ENCODE results near the gene KCNMB2. TPM values are rescaled to one million over a fixed set of nuclear protein-coding genes. Genes with fewer than 3 reads are reported as not detected.

Gene KCNMB2
- polyA plus RNA-seq, 1 of the 3 experiments (the other 2 are of a cell fraction) = not detected

DNA sequence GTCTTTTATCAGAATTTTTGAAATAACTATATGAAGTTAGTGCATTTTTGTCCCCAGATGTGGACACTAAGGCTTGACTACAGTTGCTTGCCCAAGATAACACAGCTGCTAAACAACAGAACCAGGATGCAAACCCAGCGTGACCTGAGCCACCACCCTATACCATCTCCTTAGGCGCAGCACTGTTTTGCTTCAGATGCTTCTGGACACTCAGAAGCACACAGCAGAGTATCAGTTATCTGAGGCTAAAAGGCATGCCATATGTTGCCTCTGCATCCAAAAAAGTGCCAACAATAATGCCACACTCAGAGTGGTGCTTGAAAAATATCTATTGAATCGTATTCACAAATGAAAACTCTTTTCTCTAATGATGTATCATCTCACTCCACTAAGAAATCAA lies 24.5 kb downstream of the KCNMB2 start:
- H3F3A ChIP-seq (replicated peaks; ENCODE audit: insufficient read depth) = no peaks in the 10 kb centered on the region
- H3K9ac ChIP-seq = no peak overlapping the region
- no peak overlapping the region for H2AFZ ChIP-seq (ENCODE audit: low read depth)
- no peak overlapping the region for H3K4me2 ChIP-seq
- no peaks in the 10 kb centered on the region for H4K20me1 ChIP-seq (ENCODE audit: insufficient read depth)
- peaks cover 0 to 3% of the 10 kb centered on the region in 2 experiments; a peak in 1 of 4 replicates for H3K4me1 ChIP-seq (ENCODE audit: control insufficient read depth in 1 of 2, insufficient read depth in 2 of 2, low read depth in 1 of 2, low read length in 1 of 2)
- TF ChIP-seq YY1 (IDR thresholded peaks at IDR 0.05; ENCODE audit: low read depth) (no peak), FOXM1 (IDR thresholded peaks at IDR 0.05; ENCODE audit: low read depth) (no peak), TCF12 (IDR thresholded peaks at IDR 0.05) (no peak), RFX5 (IDR thresholded peaks at IDR 0.05; ENCODE audit: low read length) (no peak), ELF1 (IDR thresholded peaks at IDR 0.05) (no peak)
- TF ChIP-seq, protein P1, sequence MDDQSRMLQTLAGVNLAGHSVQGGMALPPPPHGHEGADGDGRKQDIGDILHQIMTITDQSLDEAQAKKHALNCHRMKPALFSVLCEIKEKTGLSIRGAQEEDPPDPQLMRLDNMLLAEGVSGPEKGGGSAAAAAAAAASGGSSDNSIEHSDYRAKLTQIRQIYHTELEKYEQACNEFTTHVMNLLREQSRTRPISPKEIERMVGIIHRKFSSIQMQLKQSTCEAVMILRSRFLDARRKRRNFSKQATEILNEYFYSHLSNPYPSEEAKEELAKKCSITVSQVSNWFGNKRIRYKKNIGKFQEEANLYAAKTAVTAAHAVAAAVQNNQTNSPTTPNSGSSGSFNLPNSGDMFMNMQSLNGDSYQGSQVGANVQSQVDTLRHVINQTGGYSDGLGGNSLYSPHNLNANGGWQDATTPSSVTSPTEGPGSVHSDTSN (IDR thresholded peaks at IDR 0.05) = no peak
- no peak for DNase-seq
- ChIA-PET CTCF (no interaction called here), POLR2A (no interaction called here)
- H3K79me2 ChIP-seq (ENCODE audit: insufficient read depth) = no peaks in the 10 kb centered on the region
- WGBS (ENCODE audit: low lambda C conversion rate) = 41% methylated on average over 3 of the region's 3 CpGs
- no peaks in the 10 kb centered on the region for H3K36me3 ChIP-seq (replicated peaks in 1 of 2; ENCODE audit: control insufficient read depth in 1 of 2, insufficient read depth in 2 of 2, low read length in 1 of 2)
- no peak overlapping the region for H3K27ac ChIP-seq (ENCODE audit: low read depth in 2 of 2, low read length in 1 of 2)
- H3K4me3 ChIP-seq (ENCODE audit: low read depth in 2 of 2, low read length in 1 of 2) = no peak overlapping the region
- H3K27me3 ChIP-seq (ENCODE audit: insufficient read depth) = no peaks in the 10 kb centered on the region
- no peaks in the 10 kb centered on the region for H3K9me2 ChIP-seq
- H3K9me3 ChIP-seq = no peaks in the 10 kb centered on the region

DNA sequence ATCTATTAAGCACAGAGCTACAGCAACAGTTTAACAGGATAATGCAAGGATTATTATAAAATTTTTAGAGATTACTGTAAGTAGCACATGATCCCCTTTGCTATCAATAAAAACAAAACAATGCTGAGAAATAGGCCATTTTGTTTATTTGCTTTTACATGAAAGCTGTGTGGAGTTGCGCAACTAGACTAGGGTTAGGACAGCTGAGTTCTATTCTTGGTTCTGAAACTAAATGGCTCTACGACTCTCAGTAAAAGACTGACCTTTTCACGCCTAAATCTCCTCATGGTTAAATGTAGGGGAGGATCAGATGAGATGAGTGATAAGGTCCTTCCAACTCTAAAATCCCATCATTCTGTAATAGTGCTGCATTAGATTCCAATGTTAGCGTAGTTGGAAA lies 25.0 kb downstream of the KCNMB2 start:
- ChIA-PET CTCF (no interaction called here), POLR2A (no interaction called here)
- peaks cover 0 to 3% of the 10 kb centered on the region in 2 experiments; a peak in 1 of 4 replicates for H3K4me1 ChIP-seq (ENCODE audit: control insufficient read depth in 1 of 2, insufficient read depth in 2 of 2, low read depth in 1 of 2, low read length in 1 of 2)
- H3K27me3 ChIP-seq (ENCODE audit: insufficient read depth) = no peaks in the 10 kb centered on the region
- TF ChIP-seq SMC3 (IDR thresholded peaks at IDR 0.05; ENCODE audit: low read depth, low read length) (no peak), RCOR1 (IDR thresholded peaks at IDR 0.05; ENCODE audit: low read length) (no peak), GATA2 (CRISPR knock-in tag; IDR thresholded peaks at IDR 0.05) (no peak), FOSL2 (IDR thresholded peaks at IDR 0.05; ENCODE audit: borderline replicate concordance, low read depth) (no peak), YY1 (IDR thresholded peaks at IDR 0.05; ENCODE audit: low read depth) (no peak), SIN3A (IDR thresholded peaks at IDR 0.05; ENCODE audit: borderline replicate concordance, low read depth, low read length) (no peak), RXRA (IDR thresholded peaks at IDR 0.05; ENCODE audit: borderline replicate concordance, low read depth) (no peak), RFX5 (IDR thresholded peaks at IDR 0.05; ENCODE audit: low read length) (no peak), JUND (IDR thresholded peaks at IDR 0.05) (no peak), RAD21 (IDR thresholded peaks at IDR 0.05; ENCODE audit: low read length) (no peak), TAF1 (IDR thresholded peaks at IDR 0.05; ENCODE audit: borderline replicate concordance, low read depth, low read length) (no peak)
- TF ChIP-seq, protein P2, sequence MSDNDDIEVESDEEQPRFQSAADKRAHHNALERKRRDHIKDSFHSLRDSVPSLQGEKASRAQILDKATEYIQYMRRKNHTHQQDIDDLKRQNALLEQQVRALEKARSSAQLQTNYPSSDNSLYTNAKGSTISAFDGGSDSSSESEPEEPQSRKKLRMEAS (IDR thresholded peaks at IDR 0.05; ENCODE audit: low read depth) = no peak
- TF ChIP-seq, protein P1 (IDR thresholded peaks at IDR 0.05) = no peak
- TF ChIP-seq, protein P3, sequence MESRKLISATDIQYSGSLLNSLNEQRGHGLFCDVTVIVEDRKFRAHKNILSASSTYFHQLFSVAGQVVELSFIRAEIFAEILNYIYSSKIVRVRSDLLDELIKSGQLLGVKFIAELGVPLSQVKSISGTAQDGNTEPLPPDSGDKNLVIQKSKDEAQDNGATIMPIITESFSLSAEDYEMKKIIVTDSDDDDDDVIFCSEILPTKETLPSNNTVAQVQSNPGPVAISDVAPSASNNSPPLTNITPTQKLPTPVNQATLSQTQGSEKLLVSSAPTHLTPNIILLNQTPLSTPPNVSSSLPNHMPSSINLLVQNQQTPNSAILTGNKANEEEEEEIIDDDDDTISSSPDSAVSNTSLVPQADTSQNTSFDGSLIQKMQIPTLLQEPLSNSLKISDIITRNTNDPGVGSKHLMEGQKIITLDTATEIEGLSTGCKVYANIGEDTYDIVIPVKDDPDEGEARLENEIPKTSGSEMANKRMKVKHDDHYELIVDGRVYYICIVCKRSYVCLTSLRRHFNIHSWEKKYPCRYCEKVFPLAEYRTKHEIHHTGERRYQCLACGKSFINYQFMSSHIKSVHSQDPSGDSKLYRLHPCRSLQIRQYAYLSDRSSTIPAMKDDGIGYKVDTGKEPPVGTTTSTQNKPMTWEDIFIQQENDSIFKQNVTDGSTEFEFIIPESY (IDR thresholded peaks at IDR 0.05; ENCODE audit: borderline replicate concordance, low read depth) = no peak
- TF ChIP-seq, protein P4, sequence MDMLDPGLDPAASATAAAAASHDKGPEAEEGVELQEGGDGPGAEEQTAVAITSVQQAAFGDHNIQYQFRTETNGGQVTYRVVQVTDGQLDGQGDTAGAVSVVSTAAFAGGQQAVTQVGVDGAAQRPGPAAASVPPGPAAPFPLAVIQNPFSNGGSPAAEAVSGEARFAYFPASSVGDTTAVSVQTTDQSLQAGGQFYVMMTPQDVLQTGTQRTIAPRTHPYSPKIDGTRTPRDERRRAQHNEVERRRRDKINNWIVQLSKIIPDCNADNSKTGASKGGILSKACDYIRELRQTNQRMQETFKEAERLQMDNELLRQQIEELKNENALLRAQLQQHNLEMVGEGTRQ (IDR thresholded peaks at IDR 0.05; ENCODE audit: borderline replicate concordance, low read depth, low read length) = no peak
- TF ChIP-seq, protein P5, sequence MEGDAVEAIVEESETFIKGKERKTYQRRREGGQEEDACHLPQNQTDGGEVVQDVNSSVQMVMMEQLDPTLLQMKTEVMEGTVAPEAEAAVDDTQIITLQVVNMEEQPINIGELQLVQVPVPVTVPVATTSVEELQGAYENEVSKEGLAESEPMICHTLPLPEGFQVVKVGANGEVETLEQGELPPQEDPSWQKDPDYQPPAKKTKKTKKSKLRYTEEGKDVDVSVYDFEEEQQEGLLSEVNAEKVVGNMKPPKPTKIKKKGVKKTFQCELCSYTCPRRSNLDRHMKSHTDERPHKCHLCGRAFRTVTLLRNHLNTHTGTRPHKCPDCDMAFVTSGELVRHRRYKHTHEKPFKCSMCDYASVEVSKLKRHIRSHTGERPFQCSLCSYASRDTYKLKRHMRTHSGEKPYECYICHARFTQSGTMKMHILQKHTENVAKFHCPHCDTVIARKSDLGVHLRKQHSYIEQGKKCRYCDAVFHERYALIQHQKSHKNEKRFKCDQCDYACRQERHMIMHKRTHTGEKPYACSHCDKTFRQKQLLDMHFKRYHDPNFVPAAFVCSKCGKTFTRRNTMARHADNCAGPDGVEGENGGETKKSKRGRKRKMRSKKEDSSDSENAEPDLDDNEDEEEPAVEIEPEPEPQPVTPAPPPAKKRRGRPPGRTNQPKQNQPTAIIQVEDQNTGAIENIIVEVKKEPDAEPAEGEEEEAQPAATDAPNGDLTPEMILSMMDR (IDR thresholded peaks at IDR 0.05) = no peak
- no peaks in the 10 kb centered on the region for H3F3A ChIP-seq (replicated peaks; ENCODE audit: insufficient read depth)
- DNase-seq = no peak
- no peak overlapping the region for H3K27ac ChIP-seq (ENCODE audit: low read depth in 2 of 2, low read length in 1 of 2)
- H3K9me2 ChIP-seq = no peaks in the 10 kb centered on the region
- H3K79me2 ChIP-seq (ENCODE audit: insufficient read depth) = no peaks in the 10 kb centered on the region
- H3K4me2 ChIP-seq = no peak overlapping the region
- no peak overlapping the region for H2AFZ ChIP-seq (ENCODE audit: low read depth)
- no peaks in the 10 kb centered on the region for H4K20me1 ChIP-seq (ENCODE audit: insufficient read depth)
- no peak overlapping the region for H3K9ac ChIP-seq
- no peak overlapping the region for H3K4me3 ChIP-seq (ENCODE audit: low read depth in 2 of 2, low read length in 1 of 2)
- H3K36me3 ChIP-seq (replicated peaks in 1 of 2; ENCODE audit: control insufficient read depth in 1 of 2, insufficient read depth in 2 of 2, low read length in 1 of 2) = no peaks in the 10 kb centered on the region
- WGBS (ENCODE audit: low lambda C conversion rate) = 47% methylated on average over 4 of the region's 4 CpGs
- H3K9me3 ChIP-seq = no peaks in the 10 kb centered on the region

All from SK-N-SH (cell line).